Endothelial cell of umbilical vein (primary cell): ENCODE results near the gene HSPB3.

Source experiments
- CTCF ChIP-seq, 2 donors: IDR thresholded peaks; 1 replicate in 1 of 2; 2 replicates in 1 of 2; pipeline ENCODE4 v1.5.1; 2011; ENCODE audit warnings: low read length in 2 of 2, mild to moderate bottlenecking in 2 of 2, moderate library complexity in 2 of 2, control low read depth in 1 of 2, inconsistent platforms in 1 of 2, low read depth in 1 of 2; ENCODE audit not compliant: insufficient read depth in 1 of 2; ENCODE audit errors: extremely low read depth in 1 of 2
- EZH2 ChIP-seq: IDR thresholded peaks from 2 replicates; pipeline ENCODE4 v1.6.1; 2012; ENCODE audit warnings: borderline replicate concordance, low read depth, mild to moderate bottlenecking, moderate library complexity, low read length, inconsistent platforms; ENCODE audit not compliant: severe bottlenecking
- FOS ChIP-seq: IDR thresholded peaks from 2 replicates; pipeline ENCODE4 v1.6.1; 2011; ENCODE audit warnings: mild to moderate bottlenecking, low read length, moderate library complexity, borderline replicate concordance; ENCODE audit not compliant: insufficient read depth
- GATA2 ChIP-seq: IDR thresholded peaks from 2 replicates; pipeline ENCODE4 v1.7.0; 2011; ENCODE audit warnings: low read depth, mild to moderate bottlenecking, moderate library complexity, mixed read lengths, low read length; ENCODE audit not compliant: insufficient read length, insufficient read depth
- JUN ChIP-seq: IDR thresholded peaks from 2 replicates; pipeline ENCODE4 v1.6.1; 2011; ENCODE audit warnings: borderline replicate concordance, low read depth; ENCODE audit not compliant: insufficient read length, insufficient read depth
- MAX ChIP-seq: IDR thresholded peaks from 2 replicates; pipeline ENCODE4 v1.6.1; 2011; ENCODE audit not compliant: insufficient read depth, insufficient read length
- MYC ChIP-seq: IDR thresholded peaks from one replicate; pipeline ENCODE4 v1.6.1; 2011; ENCODE audit warnings: mild to moderate bottlenecking, low read depth, low read length
- POLR2A ChIP-seq: IDR thresholded peaks from 2 replicates; pipeline ENCODE4 v1.6.1; 2012; ENCODE audit warnings: low read depth, mild to moderate bottlenecking, control low read depth, low read length
- POLR2AphosphoS5 ChIP-seq: IDR thresholded peaks from 2 replicates; pipeline ENCODE4 v1.6.1; 2012; ENCODE audit warnings: low read depth, mild to moderate bottlenecking, control low read depth, low read length, moderate library complexity; ENCODE audit not compliant: insufficient read depth

GRCh38 chr5:54495027-54495426, 39.5 kb downstream of the HSPB3 start:
- TF ChIP-seq CTCF (IDR thresholded peaks at IDR 0.05; ENCODE audit: extremely low read depth in 1 of 2, insufficient read depth in 1 of 2, low read depth in 1 of 2, low read length in 2 of 2) (no peak), EZH2 (no peak), POLR2A (no peak), MAX (no peak), POLR2AphosphoS5 (no peak), MYC (no peak), GATA2 (no peak), FOS (no peak), JUN (no peak)
